Measurements from ENCODE around the gene ZC3H12A.

The ZC3H12A gene

DNA sequence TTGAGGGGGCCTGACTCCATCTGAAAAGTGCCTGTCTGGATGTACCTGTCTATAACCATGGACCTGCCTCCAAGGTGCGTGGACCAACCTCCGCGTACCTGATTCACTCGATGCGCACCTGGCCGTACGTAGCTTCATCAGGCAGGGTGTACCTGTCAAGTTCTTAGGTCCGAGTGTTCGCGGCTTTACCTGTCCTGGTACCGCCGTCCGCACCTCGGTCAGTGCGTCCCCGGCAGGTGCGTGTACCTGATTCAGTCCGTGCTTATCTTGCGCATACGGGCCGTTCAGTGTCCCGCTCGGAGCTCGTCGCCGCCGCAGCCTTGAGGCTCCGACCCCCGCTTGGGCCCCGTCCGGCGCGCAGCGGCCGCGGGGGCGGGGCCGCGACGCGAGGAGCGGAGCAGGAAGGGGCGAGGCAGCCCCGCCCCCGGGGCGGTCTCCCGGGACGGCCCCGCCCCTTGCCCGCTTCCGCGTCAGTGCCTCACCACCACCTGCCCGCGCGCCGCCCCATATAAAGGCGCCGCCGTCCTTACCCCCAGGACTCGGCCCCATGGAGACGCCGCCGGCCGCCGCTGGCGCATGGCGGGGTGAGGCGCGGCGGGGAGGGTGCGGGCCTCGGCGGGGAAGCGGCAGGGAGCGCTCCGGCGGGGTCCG, at the start of gene ZC3H12A:
TSS of gene ZC3H12A (plus strand) at position 535 of the 651 bp plus-strand sequence. CDS start 917 bp downstream, outside the sequence.
- peaks cover 0 to 5% (median 0%) of the 10 kb centered on the region in 11 experiments; a peak in 2 of 22 replicates for H3K27me3 ChIP-seq
- no peak for TF ChIP-seq Cebpa-rat (IDR thresholded peaks at IDR 0.05)
- peak within 1 kb of the TSS; percentile 81 to 96 (median 86) for H3K4me3 ChIP-seq
- H3K27ac ChIP-seq, result peak within 1 kb of the TSS; percentile 79 to 98 (median 93)
- peaks cover 51 to 72% (median 71%) of the 10 kb centered on the region in 10 experiments for H3K4me1 ChIP-seq
- peak within 1 kb of the TSS; percentile 99 to 100 (median 100) for H3K4me2 ChIP-seq
- peaks cover 20 to 40% (median 32%) of the 10 kb centered on the region in 11 experiments for H3K36me3 ChIP-seq
- H3K9me3 ChIP-seq (replicated peaks in 1 of 11), result no peaks in the 10 kb centered on the region
- peak within 1 kb of the TSS; percentile 84 to 95 (median 92) for H3K9ac ChIP-seq
- peaks cover 22 to 45% (median 28%) of the 10 kb centered on the region in 11 experiments; a peak in 18 of 22 replicates for H4K20me1 ChIP-seq

DNA sequence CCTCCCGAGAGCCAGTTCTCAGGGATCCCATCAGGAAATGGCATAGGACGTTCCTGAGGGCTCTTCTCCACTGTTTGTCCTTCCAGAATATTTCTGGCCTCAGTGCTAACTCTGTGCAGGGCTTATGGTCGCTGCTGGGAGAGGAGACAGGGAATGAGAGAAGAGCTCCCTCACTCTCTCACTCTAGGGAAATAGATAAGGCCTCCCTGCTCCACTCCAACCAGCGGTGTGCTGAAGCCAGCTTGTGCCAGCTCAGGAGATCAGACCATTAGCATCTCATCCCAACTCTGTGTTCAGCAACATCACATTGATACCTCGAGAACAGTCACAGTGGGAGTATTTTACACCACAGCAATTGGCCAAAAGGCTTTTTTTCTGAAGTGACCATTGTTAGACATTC, 49.2 kb upstream of the ZC3H12A start:
- peaks cover 0 to 3% (median 0%) of the 10 kb centered on the region in 11 experiments; a peak in 1 of 22 replicates for H4K20me1 ChIP-seq
- H3K9ac ChIP-seq, result no peak overlapping the region
- H3K27me3 ChIP-seq, result no peaks in the 10 kb centered on the region
- no peaks in the 10 kb centered on the region for H3K36me3 ChIP-seq
- no peak overlapping the region for H3K4me3 ChIP-seq
- no peak overlapping the region for H3K27ac ChIP-seq
- H3K4me2 ChIP-seq, result no peak overlapping the region
- no peaks in the 10 kb centered on the region for H3K9me3 ChIP-seq (replicated peaks in 1 of 11)
- TF ChIP-seq Cebpa-rat (IDR thresholded peaks at IDR 0.05), result no peak
- H3K4me1 ChIP-seq, result no peaks in the 10 kb centered on the region

DNA sequence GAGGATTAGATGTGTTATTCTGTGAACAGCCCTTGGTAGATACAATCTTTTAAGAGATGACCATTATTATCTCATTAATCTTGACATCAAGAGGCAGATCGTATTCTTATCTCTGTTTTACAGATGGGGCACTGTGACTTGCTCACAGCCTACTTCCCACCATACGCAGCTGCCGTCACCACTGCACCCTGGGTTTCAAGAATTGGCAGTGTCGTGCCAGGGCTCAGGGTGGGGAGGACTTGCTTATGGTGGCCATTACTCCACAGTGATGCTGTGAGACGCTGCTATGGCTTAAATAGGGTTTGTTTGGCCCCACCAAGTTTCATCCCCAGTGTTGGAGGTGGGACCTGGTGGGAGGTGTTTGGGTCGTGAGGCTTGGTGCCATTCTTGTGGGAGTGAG, 45.4 kb upstream of the ZC3H12A start:
- 0 out of 22 replicates have a peak, but pooled peaks cover 0 to 4% (median 0%) of the 10 kb centered on the region in 11 experiments for H4K20me1 ChIP-seq
- H3K4me2 ChIP-seq, result no peak overlapping the region
- H3K4me1 ChIP-seq, result no peaks in the 10 kb centered on the region
- H3K27me3 ChIP-seq, result no peaks in the 10 kb centered on the region
- H3K9ac ChIP-seq, result no peak overlapping the region
- no peak overlapping the region for H3K4me3 ChIP-seq
- H3K27ac ChIP-seq, result no peak overlapping the region
- no peaks in the 10 kb centered on the region for H3K9me3 ChIP-seq (replicated peaks in 1 of 11)
- no peak for TF ChIP-seq Cebpa-rat (IDR thresholded peaks at IDR 0.05)
- no peaks in the 10 kb centered on the region for H3K36me3 ChIP-seq

GRCh38 chr1:37430103-37430985, 44.0 kb upstream of the ZC3H12A start:
- Histone ChIP-seq H3K27ac (no peak overlapping the region), H3K4me1 (peaks cover 0 to 5% (median under 1%) of the 10 kb centered on the region in 10 experiments; a peak in 5 of 20 replicates), H3K27me3 (no peaks in the 10 kb centered on the region), H4K20me1 (peaks cover 0 to 4% (median 0%) of the 10 kb centered on the region in 11 experiments; a peak in 1 of 22 replicates), H3K4me2 (no peak overlapping the region), H3K9me3 (replicated peaks in 1 of 11) (no peaks in the 10 kb centered on the region), H3K9ac (no peak overlapping the region), H3K36me3 (no peaks in the 10 kb centered on the region), H3K4me3 (no peak overlapping the region)
- no peak for TF ChIP-seq Cebpa-rat (IDR thresholded peaks at IDR 0.05)

DNA sequence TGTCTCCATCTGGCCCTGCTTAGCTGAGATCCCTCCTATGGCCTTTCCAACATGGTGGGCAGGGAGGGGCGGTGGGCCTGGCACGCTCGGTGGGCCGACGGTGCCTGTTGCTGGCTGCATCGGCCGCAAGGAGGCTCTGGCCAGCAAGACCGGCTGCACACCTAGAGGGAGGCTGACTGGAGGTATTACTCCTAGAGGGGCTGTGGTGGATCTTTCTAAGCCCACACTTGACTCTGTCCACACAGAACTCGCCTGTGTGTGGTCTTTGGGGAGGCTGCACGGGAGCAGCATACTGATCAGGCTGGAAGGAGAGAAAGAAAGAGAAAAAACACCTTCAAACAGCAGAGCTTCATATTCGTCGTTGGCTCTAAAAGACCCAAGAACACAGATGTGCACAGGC, 41.7 kb upstream of the ZC3H12A start:
- peaks cover 0 to 4% (median 0%) of the 10 kb centered on the region in 11 experiments; a peak in 1 of 22 replicates for H4K20me1 ChIP-seq
- H3K36me3 ChIP-seq, result no peaks in the 10 kb centered on the region
- no peak overlapping the region for H3K4me2 ChIP-seq
- no peak overlapping the region for H3K27ac ChIP-seq
- H3K9ac ChIP-seq, result no peak overlapping the region
- no peaks in the 10 kb centered on the region for H3K9me3 ChIP-seq (replicated peaks in 1 of 11)
- peaks cover 0 to 11% (median 7%) of the 10 kb centered on the region in 10 experiments; a peak in 11 of 20 replicates for H3K4me1 ChIP-seq
- TF ChIP-seq Cebpa-rat (IDR thresholded peaks at IDR 0.05), result no peak
- H3K4me3 ChIP-seq, result no peak overlapping the region
- no peaks in the 10 kb centered on the region for H3K27me3 ChIP-seq

DNA sequence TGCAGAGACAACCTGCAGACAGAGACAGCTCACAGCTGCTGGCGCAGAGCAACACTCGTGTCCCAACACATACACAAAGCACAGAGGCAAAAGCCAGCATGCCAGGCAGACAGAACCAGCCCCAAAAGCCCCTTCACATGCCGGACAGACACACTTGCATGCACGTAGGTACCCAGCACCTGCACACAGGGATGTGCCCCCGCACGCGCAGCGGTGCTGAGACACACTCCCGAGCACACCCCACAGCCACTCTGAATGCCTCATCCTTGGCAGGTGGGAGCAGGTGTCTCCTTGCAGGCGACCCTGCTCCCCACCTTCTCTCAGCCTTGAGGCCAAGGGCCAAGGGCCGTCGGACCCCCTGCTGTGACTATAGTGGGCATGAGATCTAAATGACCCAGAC, 41.2 kb upstream of the ZC3H12A start:
- Histone ChIP-seq H3K4me3 (no peak overlapping the region), H3K27ac (no peak overlapping the region), H3K27me3 (no peaks in the 10 kb centered on the region), H3K4me1 (peaks cover 0 to 11% (median 7%) of the 10 kb centered on the region in 10 experiments; a peak in 11 of 20 replicates), H3K9ac (no peak overlapping the region), H4K20me1 (peaks cover 0 to 4% (median 0%) of the 10 kb centered on the region in 11 experiments; a peak in 1 of 22 replicates), H3K36me3 (no peaks in the 10 kb centered on the region), H3K4me2 (no peak overlapping the region), H3K9me3 (replicated peaks in 1 of 11) (no peaks in the 10 kb centered on the region)
- no peak for TF ChIP-seq Cebpa-rat (IDR thresholded peaks at IDR 0.05)

DNA sequence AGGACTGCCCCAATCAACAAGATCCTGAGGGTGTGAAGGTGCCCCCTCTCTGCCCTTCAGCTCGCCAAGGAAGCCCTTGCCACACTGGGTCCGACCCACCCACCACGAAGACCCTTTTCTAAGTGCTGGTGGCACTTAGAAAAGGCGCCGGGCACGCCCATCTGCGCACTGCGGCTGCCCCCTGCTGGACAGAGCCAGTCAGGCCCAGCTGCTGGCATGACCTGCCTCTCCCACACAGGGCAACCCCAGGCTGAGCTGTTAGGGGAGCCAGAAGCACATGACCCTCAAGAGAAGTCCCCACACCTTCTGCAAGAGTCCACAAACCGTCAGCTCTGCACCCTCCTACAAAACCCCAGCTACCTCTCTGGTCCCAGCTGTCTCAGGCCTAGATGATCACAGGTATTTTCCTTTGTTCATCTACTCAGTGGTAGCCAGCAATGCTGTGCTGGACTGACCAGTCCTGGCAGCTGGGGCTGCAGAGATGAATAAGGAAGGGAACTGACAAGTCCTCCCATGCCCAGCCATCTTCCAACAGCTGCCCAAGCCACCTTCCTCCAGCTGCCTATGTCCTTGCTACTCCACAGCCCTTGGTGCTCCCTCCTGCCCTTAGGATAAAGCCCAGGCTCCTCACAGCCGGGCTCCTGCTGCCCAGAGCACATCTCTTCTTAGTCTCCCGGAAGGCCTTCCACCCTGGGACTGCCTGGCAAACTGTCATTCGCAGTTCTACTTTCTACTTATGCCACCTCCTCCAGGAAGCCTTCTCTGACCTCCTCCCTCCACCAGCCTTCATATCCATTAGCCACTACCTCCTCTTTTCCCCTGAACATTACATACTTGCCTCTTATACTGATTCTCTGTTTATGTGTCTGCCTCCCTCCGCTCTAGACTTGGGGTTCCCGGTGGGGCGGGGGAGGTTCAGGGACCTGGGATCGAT, 39.8 kb upstream of the ZC3H12A start:
- H4K20me1 ChIP-seq, result peaks cover 0 to 4% (median 0%) of the 10 kb centered on the region in 11 experiments; a peak in 1 of 22 replicates
- H3K9me3 ChIP-seq (replicated peaks in 1 of 11), result no peaks in the 10 kb centered on the region
- no peak overlapping the region for H3K27ac ChIP-seq
- H3K9ac ChIP-seq, result no peak overlapping the region; a peak in 1 of 22 replicates
- no peak for TF ChIP-seq Cebpa-rat (IDR thresholded peaks at IDR 0.05)
- H3K4me3 ChIP-seq, result no peak overlapping the region
- H3K36me3 ChIP-seq, result no peaks in the 10 kb centered on the region
- no peaks in the 10 kb centered on the region for H3K27me3 ChIP-seq
- peaks cover 0 to 21% (median 10%) of the 10 kb centered on the region in 10 experiments; a peak in 13 of 20 replicates for H3K4me1 ChIP-seq
- no peak overlapping the region for H3K4me2 ChIP-seq

- H3K4me1 ChIP-seq, result peaks cover 0 to 21% (median 12%) of the 10 kb centered on the region in 10 experiments; a peak in 13 of 20 replicates
- no peak overlapping the region for H3K27ac ChIP-seq
- no peak for TF ChIP-seq Cebpa-rat (IDR thresholded peaks at IDR 0.05)
- no peaks in the 10 kb centered on the region for H3K27me3 ChIP-seq
- H3K9me3 ChIP-seq (replicated peaks in 1 of 11), result no peaks in the 10 kb centered on the region
- H3K4me3 ChIP-seq, result no peak overlapping the region
- no peak overlapping the region for H3K4me2 ChIP-seq
- H3K9ac ChIP-seq, result no peak overlapping the region
- no peaks in the 10 kb centered on the region for H3K36me3 ChIP-seq
- no peaks in the 10 kb centered on the region; a peak in 1 of 22 replicates for H4K20me1 ChIP-seq
Measured at GRCh38 chr1:37437087-37437486, 37.3 kb upstream of the ZC3H12A start.

All from BLaER1 treated with 17β-estradiol and CSF1 and Interleukin-3, amounts not matched to agents 10 nM and 100 nM (cell line).